ENCODE data around the gene FSTL5.

DNA sequence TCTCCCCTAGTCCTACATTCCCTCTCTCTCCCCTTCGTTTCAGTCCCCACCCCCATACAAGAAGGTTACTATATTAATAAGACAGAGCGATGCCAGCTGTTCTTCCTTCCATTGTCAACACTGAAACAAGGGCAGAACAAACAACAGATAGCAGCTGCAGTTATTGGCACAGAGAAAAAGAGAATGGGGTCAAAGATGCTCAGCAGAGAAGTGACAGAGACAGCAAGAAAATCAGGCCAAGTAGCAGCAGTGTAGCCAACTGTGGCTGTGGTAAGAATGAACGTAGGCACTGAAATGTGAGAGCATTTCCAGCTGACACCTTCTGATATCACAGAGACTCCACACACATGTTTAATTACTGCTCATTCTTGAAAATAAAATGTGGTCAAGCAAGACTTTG is 641.8 kb downstream of the FSTL5 start:
- TF ChIP-seq POLR2AphosphoS5 (IDR thresholded peaks at IDR 0.05; ENCODE audit: low read depth, low read length) (no peak), TAF1 (IDR thresholded peaks at IDR 0.05; ENCODE audit: borderline replicate concordance, insufficient read depth, low read length) (no peak), REST (IDR thresholded peaks at IDR 0.05; ENCODE audit: insufficient read depth in 1 of 2, low read depth in 2 of 2, low read length in 2 of 2) (no peak), SIN3A (IDR thresholded peaks at IDR 0.05; ENCODE audit: borderline replicate concordance, insufficient read depth, low read length) (no peak), FOXP2 (optimal IDR thresholded peaks at IDR 0.05; ENCODE audit: borderline replicate concordance, extremely low read depth, extremely low read length, insufficient read depth) (no peak)
